Thoracic aorta (tissue), 2 donors: ENCODE data around the gene CROT. TPM values are rescaled to one million over a fixed set of nuclear protein-coding genes. Genes with fewer than 3 reads are reported as not detected.

Source experiments
- ATAC-seq: fragments of 150-250 bp; one replicate; pipeline ENCODE4 v1.8.0; 2017; ENCODE audit warnings: low read depth; ENCODE audit not compliant: insufficient number of reproducible peaks, low FRiP score
- DNase-seq: peaks from one replicate; pipeline ENCODE4 v3.0.0-alpha.2; 2020; ENCODE audit warnings: low spot score
- H3K27ac ChIP-seq, 2 donors: fragments of 200-600 bp; sonication (generic); 1 replicate in 1 of 2; 2 replicates in 1 of 2; pipeline ENCODE4 v1.5.1; 2016; ENCODE audit warnings: mild to moderate bottlenecking in 2 of 2, moderate library complexity in 2 of 2
- H3K27me3 ChIP-seq: fragments of 200-600 bp; sonication (generic); replicated peaks from 2 replicates; pipeline ENCODE4 v1.6.0; 2016; ENCODE audit warnings: mild to moderate bottlenecking; ENCODE audit not compliant: insufficient read depth
- H3K36me3 ChIP-seq: fragments of 200-600 bp; sonication (generic); one replicate; pipeline ENCODE4 v1.5.1; 2016
- H3K4me1 ChIP-seq, 2 donors: fragments of 200-600 bp; sonication (generic); 1 replicate in 1 of 2; 2 replicates in 1 of 2; pipeline versions ENCODE4 v1.5.1 to v1.6.0; 2016; ENCODE audit warnings: low read depth in 2 of 2, mild to moderate bottlenecking in 1 of 2; ENCODE audit not compliant: control insufficient read depth in 1 of 2
- H3K4me3 ChIP-seq: fragments of 200-600 bp; sonication (generic); 2 replicates; pipeline ENCODE4 v1.5.1; 2016; ENCODE audit warnings: mild to moderate bottlenecking
- H3K9me3 ChIP-seq: fragments of 200-600 bp; sonication (generic); 2 replicates; pipeline ENCODE4 v1.5.1; 2016
- CTCF ChIP-seq: fragments of 200-600 bp; sonication (generic); IDR thresholded peaks from one replicate; pipeline ENCODE4 v1.5.1; 2019; ENCODE audit warnings: antibody characterized with exemption
- total RNA-seq, 2 donors: library from RNA; depleted of rRNA; stranded (reverse); fragments of >200 nt; gene quantifications; one replicate each; pipeline versions ENCODE4 v1.1.0 to v1.2.3, GENCODE V29; 2016

CROT gene
- total RNA-seq, 2 donors from 2014 or later = 11.3 to 16.7 TPM

GRCh38 chr7:87322912-87323311, 22.6 kb upstream of the CROT start:
- peaks cover 3% of the 10 kb centered on the region for H3K36me3 ChIP-seq
- peaks cover 7% of the 10 kb centered on the region for H3K9me3 ChIP-seq
- no peaks in the 10 kb centered on the region for H3K27me3 ChIP-seq
- no peak overlapping the region for H3K27ac ChIP-seq
- peaks cover 0 to 4% of the 10 kb centered on the region in 2 donors for H3K4me1 ChIP-seq
- H3K4me3 ChIP-seq = no peak overlapping the region
- TF ChIP-seq CTCF = no peak
- no peak for DNase-seq
- ATAC-seq = no peak

- Histone ChIP-seq H3K36me3 (peaks cover 13% of the 10 kb centered on the region), H3K27ac (no peak overlapping the region), H3K9me3 (peaks cover 25% of the 10 kb centered on the region), H3K27me3 (no peaks in the 10 kb centered on the region), H3K4me1 (peaks cover 0 to 4% of the 10 kb centered on the region in 2 donors), H3K4me3 (no peak overlapping the region)
- TF ChIP-seq CTCF = no peak
- DNase-seq (no peak), ATAC-seq (no peak)
Observed at GRCh38 chr7:87325576-87326370, 19.7 kb upstream of the CROT start.

- Histone ChIP-seq H3K36me3 (peaks cover 13% of the 10 kb centered on the region), H3K4me3 (no peak overlapping the region), H3K9me3 (peaks cover 25% of the 10 kb centered on the region), H3K27ac (no peak overlapping the region), H3K4me1 (peaks cover 0 to 4% of the 10 kb centered on the region in 2 donors), H3K27me3 (no peaks in the 10 kb centered on the region)
- no peak for ATAC-seq
- TF ChIP-seq CTCF = no peak
- no peak for DNase-seq
Observed at GRCh38 chr7:87328281-87328680, 17.2 kb upstream of the CROT start.

- H3K9me3 ChIP-seq = peaks cover 25% of the 10 kb centered on the region
- no peak overlapping the region for H3K4me3 ChIP-seq
- H3K36me3 ChIP-seq = peaks cover 11% of the 10 kb centered on the region
- H3K27ac ChIP-seq = no peak overlapping the region
- no peak for TF ChIP-seq CTCF
- DNase-seq (no peak), ATAC-seq (no peak)
- H3K4me1 ChIP-seq = no peaks in the 10 kb centered on the region
- H3K27me3 ChIP-seq = no peaks in the 10 kb centered on the region
Observed at GRCh38 chr7:87330316-87330715, 15.1 kb upstream of the CROT start.

- Histone ChIP-seq H3K9me3 (peaks cover 25% of the 10 kb centered on the region), H3K4me1 (no peaks in the 10 kb centered on the region), H3K36me3 (peaks cover 11% of the 10 kb centered on the region), H3K27me3 (no peaks in the 10 kb centered on the region), H3K27ac (no peak overlapping the region), H3K4me3 (no peak overlapping the region)
- DNase-seq (no peak), ATAC-seq (no peak)
- TF ChIP-seq CTCF = no peak
Observed at GRCh38 chr7:87330942-87331341, 14.5 kb upstream of the CROT start.
